Activated CD8-positive, alpha-beta memory T cell treated with anti-CD3 and anti-CD28 coated beads for 36 hours (primary cell): Measurements from ENCODE around the gene RNF224. TPM values are rescaled to one million over a fixed set of nuclear protein-coding genes. Genes with fewer than 3 reads are reported as not detected.

Experiments used
- CTCF ChIA-PET: fragments of 350-600 bp; sonication (Branson Sonifier 250); formaldehyde crosslinking; loops from one replicate; lab custom pipeline; 2021; ENCODE audit warnings: antibody characterized with exemption; lab: Charles Lee
- POLR2A ChIA-PET: fragments of 350-600 bp; sonication (Branson Sonifier 250); formaldehyde crosslinking; loops from one replicate; lab custom pipeline; 2021; ENCODE audit warnings: antibody characterized with exemption; lab: Charles Lee
- total RNA-seq, 2 experiments: library from RNA; stranded (reverse); gene quantifications; one replicate each; pipeline ENCODE4 v1.2.3, GENCODE V29; 2021

The RNF224 gene
- total RNA-seq, 2 experiments from 2014 or later, result not detected

- ChIA-PET CTCF (interaction anchor here (0.6 to 5.0 kb wide), 5 partner anchors 13 to 372 kb away, joined by 3 to 21 read pairs (median 5); partner anchors contain the start of genes ANAPC2 and SSNA1), POLR2A (interaction anchor here (0.7 to 1.5 kb wide), 5 partner anchors 13 to 86 kb away, joined by 3 to 10 read pairs (median 6); partner anchors contain the start of genes ANAPC2, SSNA1 and TUBB4B)
Measured at GRCh38 chr9:137201205-137201868, 26.0 kb upstream of the RNF224 start.

DNA sequence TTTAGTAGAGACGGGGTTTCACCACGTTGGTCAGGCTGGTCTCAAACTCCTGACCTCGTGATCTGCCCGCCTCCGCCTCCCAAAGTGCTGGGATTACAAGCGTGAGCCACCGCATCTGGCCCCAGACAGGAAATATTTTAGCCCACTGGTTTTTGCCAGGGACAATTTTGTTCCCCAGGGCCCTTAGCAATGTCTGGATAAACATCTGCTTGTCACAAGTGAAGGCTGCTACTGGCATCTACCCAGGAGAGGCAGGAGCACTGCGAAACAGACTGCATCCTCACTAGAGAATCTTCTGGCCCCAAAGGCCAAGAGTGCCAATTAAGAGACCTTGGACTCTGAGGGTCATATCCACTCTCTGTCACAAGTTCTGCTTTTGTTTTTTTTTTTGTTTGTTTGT lies 24.3 kb upstream of the RNF224 start:
- ChIA-PET CTCF (interaction anchor here (0.7 to 5.0 kb wide), 5 partner anchors 14 to 174 kb away, joined by 3 to 21 read pairs (median 3); partner anchors contain the start of genes ANAPC2, RNF224 and SSNA1), POLR2A (no interaction called here)

GRCh38 chr9:137204731-137205125 lies 22.6 kb upstream of the RNF224 start:
- ChIA-PET POLR2A (interaction anchor here (1.3 to 3.2 kb wide), 3 partner anchors 16 to 36 kb away, joined by 6 to 15 read pairs (median 7); partner anchors contain the start of genes ANAPC2, RNF208, SSNA1 and TUBB4B), CTCF (interaction anchor here (1.0 to 5.0 kb wide), 6 partner anchors 10 to 75 kb away, joined by 3 to 21 read pairs (median 5); partner anchors contain the start of genes ANAPC2, RNF224 and SSNA1)

GRCh38 chr9:137205126-137206069 lies 21.9 kb upstream of the RNF224 start, which contains the start of the genes NDOR1 and TMEM203:
NDOR1 (plus strand) TSS chr9:137205700; CDS start chr9:137205778, 78 bp downstream.
TMEM203 (minus strand) TSS chr9:137205648; CDS start chr9:137205414, 234 bp downstream.
- ChIA-PET POLR2A (interaction anchor here (1.3 to 3.2 kb wide), 3 partner anchors 17 to 35 kb away, joined by 6 to 15 read pairs (median 7); partner anchors contain the start of genes ANAPC2, RNF208, SSNA1 and TUBB4B), CTCF (interaction anchor here (1.0 to 5.0 kb wide), 5 partner anchors 10 to 76 kb away, joined by 3 to 21 read pairs (median 4); partner anchors contain the start of genes ANAPC2 and SSNA1)

DNA sequence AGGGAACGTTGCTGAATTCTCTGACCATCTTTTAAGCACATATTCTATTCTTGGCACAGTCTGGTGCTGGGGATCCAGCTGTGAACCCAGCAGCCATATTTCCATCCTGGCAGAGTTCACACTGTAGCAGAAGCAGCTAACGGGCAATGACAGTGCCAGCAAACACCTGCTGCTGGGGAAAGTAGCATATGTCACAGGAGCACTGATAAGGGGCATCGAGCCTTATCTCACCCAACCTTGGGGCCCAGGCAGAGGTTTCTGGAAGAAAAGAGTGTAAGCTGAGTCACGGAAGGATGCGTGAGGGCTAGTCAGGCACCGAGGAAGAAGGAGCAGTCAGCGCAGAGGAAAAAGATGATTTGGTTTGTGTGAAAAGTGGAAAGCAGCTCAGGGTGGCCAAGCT lies 20.7 kb upstream of the RNF224 start:
- ChIA-PET CTCF (interaction anchor here (1.2 to 1.9 kb wide), 2 partner anchors 21 to 30 kb away, joined by 7 read pairs; partner anchors contain the start of gene RNF224), POLR2A (interaction anchor here (1.8 to 3.2 kb wide), 2 partner anchors 17 to 34 kb away, joined by 5 to 15 read pairs; partner anchors contain the start of gene RNF208)

DNA sequence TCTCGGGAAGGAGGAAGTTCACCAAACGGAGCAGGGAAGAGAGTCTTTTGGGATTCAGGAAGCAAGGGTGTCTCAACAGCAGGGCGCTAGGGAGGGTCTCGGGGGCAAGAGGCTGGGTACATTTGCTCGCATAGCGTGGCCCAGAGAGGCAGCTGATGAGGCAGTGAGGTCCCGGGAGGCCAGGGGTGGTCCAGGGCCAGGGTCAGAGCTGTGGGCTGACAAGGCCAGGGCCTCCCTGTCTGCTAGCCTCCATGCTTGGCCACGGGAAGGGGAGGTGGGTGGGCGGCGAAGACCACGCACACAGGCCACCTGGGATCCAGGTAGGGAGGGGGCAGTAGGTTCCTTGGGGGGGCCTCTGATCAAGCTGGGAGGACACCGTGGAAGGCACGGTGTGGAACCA lies 15.8 kb upstream of the RNF224 start:
- CTCF ChIA-PET, result no interaction called here
- POLR2A ChIA-PET, result interaction anchor here (1.3 kb wide), 1 partner anchor 29 kb away, joined by 3 read pairs; the partner anchor contains the start of gene TUBB4B

DNA sequence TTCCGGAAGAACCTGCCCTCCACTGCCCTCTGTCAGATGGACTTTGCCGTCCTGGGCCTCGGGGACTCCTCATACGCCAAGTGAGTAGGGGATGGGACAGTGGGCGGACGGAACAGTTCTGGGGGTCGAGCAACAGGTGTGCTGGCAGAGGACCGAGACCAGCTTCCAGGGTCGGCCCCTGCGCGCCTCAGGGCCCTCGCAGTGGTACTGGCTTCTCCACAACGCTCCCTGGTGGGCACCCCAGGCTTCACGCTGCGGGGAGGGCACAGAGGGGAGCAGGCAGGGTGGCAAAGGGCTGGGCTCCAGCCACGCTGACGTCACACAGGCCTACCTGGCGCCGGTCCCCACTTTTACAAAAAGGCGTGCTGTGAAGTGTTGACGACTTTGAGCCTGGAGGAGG lies 14.8 kb upstream of the RNF224 start:
- ChIA-PET POLR2A (interaction anchor here (1.3 kb wide), 1 partner anchor 28 kb away, joined by 3 read pairs; the partner anchor contains the start of gene TUBB4B), CTCF (no interaction called here)

GRCh38 chr9:137213160-137214060 lies 13.9 kb upstream of the RNF224 start:
- POLR2A ChIA-PET, result no interaction called here
- CTCF ChIA-PET, result no interaction called here

DNA sequence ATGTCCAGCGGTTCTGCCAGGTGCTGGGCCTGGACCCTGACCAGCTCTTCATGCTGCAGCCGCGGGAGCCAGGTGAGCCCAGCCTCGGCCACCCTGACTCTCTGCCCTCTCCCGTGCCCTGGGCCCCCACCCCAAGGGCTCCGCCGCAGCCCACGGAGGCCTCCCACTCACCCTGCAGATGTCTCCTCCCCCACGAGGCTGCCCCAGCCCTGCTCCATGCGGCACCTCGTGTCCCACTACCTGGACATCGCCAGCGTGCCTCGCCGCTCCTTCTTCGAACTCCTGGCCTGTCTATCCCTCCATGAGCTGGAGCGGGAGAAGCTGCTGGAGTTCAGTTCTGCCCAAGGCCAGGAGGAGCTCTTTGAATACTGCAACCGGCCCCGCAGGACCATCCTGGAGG lies 12.7 kb upstream of the RNF224 start:
- ChIA-PET CTCF (no interaction called here), POLR2A (no interaction called here)

- CTCF ChIA-PET, result no interaction called here
- POLR2A ChIA-PET, result no interaction called here
Measured at GRCh38 chr9:137215196-137215986, 11.9 kb upstream of the RNF224 start.

DNA sequence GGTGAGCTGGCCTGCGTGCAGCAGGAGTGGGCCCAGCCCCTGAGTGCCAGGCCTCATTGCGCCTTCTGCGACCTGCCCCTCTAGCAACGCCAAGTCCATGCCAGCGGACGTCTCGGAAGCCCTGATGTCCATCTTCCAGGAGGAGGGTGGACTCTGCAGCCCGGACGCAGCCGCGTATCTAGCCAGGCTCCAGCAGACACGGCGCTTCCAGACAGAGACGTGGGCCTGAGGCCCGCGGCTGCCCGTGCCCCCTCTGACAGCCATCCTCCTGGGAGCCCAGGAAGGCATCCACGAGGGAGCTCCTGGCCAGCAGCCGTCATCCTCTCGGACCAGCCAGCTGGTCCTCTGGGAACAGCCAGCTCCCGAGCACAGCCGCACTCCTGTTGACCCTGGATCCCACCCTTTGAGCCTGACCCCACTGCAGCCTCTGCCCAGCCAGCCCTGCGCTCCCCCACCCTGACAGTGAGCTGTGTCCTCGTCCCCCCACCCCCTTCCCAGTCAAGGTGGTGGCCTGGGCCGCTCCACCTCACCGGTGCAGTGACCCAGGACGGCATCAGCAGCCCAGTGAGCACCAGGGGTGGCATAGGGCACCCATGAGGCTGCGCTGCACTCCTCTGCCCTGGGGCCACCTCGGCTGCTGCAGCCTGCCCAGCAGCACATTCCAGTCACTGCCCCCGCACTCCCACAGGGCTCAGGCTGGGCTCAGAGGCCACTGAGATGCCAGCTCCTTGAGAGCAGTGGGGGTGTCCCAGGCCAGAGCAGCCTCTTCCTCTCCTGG lies 10.9 kb upstream of the RNF224 start:
- POLR2A ChIA-PET, result no interaction called here
- CTCF ChIA-PET, result interaction anchor here (0.9 to 1.8 kb wide), 2 partner anchors 40 to 51 kb away, joined by 3 to 4 read pairs; no protein-coding TSS in a partner anchor

DNA sequence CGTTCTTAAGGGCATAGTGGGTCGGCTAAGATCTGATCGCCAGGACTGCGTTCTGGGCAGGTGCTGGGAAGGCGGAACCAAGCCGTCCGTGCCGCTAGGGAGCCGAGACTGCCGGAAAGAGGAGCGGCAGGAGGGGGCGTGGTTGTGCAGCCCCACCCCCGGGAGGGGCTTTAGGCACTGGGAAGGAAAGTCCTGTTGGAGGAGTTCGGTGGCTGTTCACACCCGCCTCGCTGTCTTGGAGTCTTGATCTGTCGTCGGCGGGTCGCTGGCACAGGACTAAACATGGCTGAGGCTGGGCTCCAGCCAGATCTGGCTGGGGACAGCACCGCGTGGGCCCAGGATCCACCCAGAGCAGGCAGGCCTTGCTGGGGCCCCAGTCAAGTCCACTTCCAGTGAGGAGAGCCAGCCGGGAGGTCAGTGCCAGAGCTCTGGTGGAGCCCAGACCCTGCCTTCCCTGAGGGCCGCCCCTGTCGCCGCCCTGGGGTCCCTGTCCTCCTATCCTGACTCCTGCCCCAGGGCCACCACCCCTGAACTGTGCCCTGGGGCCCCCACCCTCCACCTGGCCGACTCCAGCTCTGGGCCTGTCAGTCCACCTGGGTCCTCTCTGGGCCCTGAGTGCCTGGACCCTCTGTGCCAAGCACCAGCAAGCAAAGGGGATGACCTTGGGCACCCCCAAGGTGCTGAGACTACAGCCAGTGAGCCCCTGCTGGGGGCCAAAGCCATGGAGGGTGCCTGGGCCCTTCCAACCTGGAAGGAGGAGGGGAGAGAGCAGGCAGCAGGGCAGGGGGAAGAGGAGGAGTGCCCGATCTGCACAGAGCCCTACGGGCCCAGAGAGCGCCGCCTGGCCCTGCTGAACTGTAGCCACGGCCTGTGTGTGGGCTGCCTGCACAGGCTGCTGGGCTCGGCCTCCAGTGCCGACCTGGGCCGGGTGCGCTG lies 9.8 kb upstream of the RNF224 start:
- ChIA-PET POLR2A (no interaction called here), CTCF (interaction anchor here (0.8 to 1.8 kb wide), 3 partner anchors 10 to 41 kb away, joined by 3 to 6 read pairs (median 4); partner anchors contain the start of gene RNF224)

GRCh38 chr9:137218212-137218753 lies 9.0 kb upstream of the RNF224 start:
- ChIA-PET POLR2A (no interaction called here), CTCF (interaction anchor here (1.7 kb wide), 1 partner anchor 9 kb away, joined by 6 read pairs; the partner anchor contains the start of gene RNF224)

GRCh38 chr9:137218754-137219271 lies 8.5 kb upstream of the RNF224 start:
- POLR2A ChIA-PET, result interaction anchor here (0.6 kb wide), 1 partner anchor 218 kb away, joined by 4 read pairs; no protein-coding TSS in a partner anchor
- CTCF ChIA-PET, result interaction anchor here (1.7 kb wide), 1 partner anchor 8 kb away, joined by 6 read pairs; the partner anchor contains the start of gene RNF224
